HepG2 (cell line): ENCODE results near the gene DPH2. TPM values are rescaled to one million over a fixed set of nuclear protein-coding genes. Genes with fewer than 3 reads are reported as not detected.
A peak's percentile ranks its signal among the peaks of the same experiment; 100 is the strongest.

Experiments
- CBX2 ChIP-seq, 2 experiments: fragments of 200-600 bp in 1 of 2; sonication (generic); formaldehyde crosslinking in 1 of 2; IDR thresholded peaks; 2 replicates each; pipeline versions ENCODE4 v1.7.0 to v1.8.1; 2018 to 2022; ENCODE audit warnings: low read depth in 2 of 2, low read length in 1 of 2, mild to moderate bottlenecking in 1 of 2, missing genetic modification reagents in 1 of 2
- ELK4 ChIP-seq: sonication (generic); formaldehyde crosslinking; IDR thresholded peaks from 2 replicates; pipeline ENCODE4 v1.9.0; 2021; ENCODE audit warnings: missing genetic modification reagents, borderline replicate concordance
- FOXA1 ChIP-seq, 2 experiments: fragments of 450-650 bp in 1 of 2; sonication (generic) in 1 of 2; formaldehyde crosslinking in 1 of 2; IDR thresholded peaks; 2 replicates each; pipeline versions ENCODE4 v1.4.0 to v1.6.1; 2016 to 2020; ENCODE audit warnings: missing genetic modification reagents in 1 of 2
- GLMP ChIP-seq: sonication (generic); formaldehyde crosslinking; IDR thresholded peaks from 2 replicates; pipeline ENCODE4 v1.9.0; 2021; ENCODE audit warnings: missing genetic modification reagents, mild to moderate bottlenecking, borderline replicate concordance
- HNF4G ChIP-seq, 2 experiments: sonication (generic) in 1 of 2; formaldehyde crosslinking in 1 of 2; IDR thresholded peaks; 2 replicates each; pipeline versions ENCODE4 v1.4.0 to v1.6.1; 2011 to 2020; ENCODE audit warnings: borderline replicate concordance in 2 of 2, low read depth in 2 of 2, mild to moderate bottlenecking in 2 of 2, low read length in 1 of 2, missing genetic modification reagents in 1 of 2, moderate library complexity in 1 of 2
- HNRNPK ChIP-seq: fragments of 200-400 bp; formaldehyde crosslinking; IDR thresholded peaks from 2 replicates; pipeline ENCODE4 v1.6.1; 2018; ENCODE audit warnings: low read length, low read depth, moderate library complexity, mild to moderate bottlenecking; ENCODE audit not compliant: poor library complexity, severe bottlenecking
- LBX2 ChIP-seq: sonication (generic); formaldehyde crosslinking; IDR thresholded peaks from 2 replicates; pipeline ENCODE4 v1.5.0; 2020; ENCODE audit warnings: missing genetic modification reagents, mild to moderate bottlenecking, borderline replicate concordance
- PAXIP1 ChIP-seq: sonication (generic); formaldehyde crosslinking; conservative IDR thresholded peaks from 2 replicates; pipeline ENCODE4 v1.4.0; 2020; ENCODE audit warnings: mild to moderate bottlenecking, missing genetic modification reagents, moderate library complexity
- PTBP1 ChIP-seq: fragments of 200-400 bp; formaldehyde crosslinking; IDR thresholded peaks from 2 replicates; pipeline ENCODE4 v1.6.1; 2018; ENCODE audit warnings: low read length, low read depth; ENCODE audit not compliant: poor library complexity, severe bottlenecking
- SP4 ChIP-seq: sonication (generic); formaldehyde crosslinking; IDR thresholded peaks from 2 replicates; pipeline ENCODE4 v1.8.1; 2023; ENCODE audit warnings: mild to moderate bottlenecking, missing genetic modification reagents
- SRY ChIP-seq: sonication (generic); formaldehyde crosslinking; IDR thresholded peaks from 2 replicates; pipeline ENCODE4 v1.8.0; 2022; ENCODE audit warnings: mild to moderate bottlenecking, missing genetic modification reagents
- STAG1 ChIP-seq: sonication (generic); formaldehyde crosslinking; IDR thresholded peaks from 2 replicates; pipeline ENCODE4 v1.4.0; 2020; ENCODE audit warnings: missing genetic modification reagents
- ZBTB42 ChIP-seq: sonication (generic); formaldehyde crosslinking; IDR thresholded peaks from 2 replicates; pipeline ENCODE4 v1.5.0; 2020; ENCODE audit warnings: mild to moderate bottlenecking, missing genetic modification reagents
- ZFX ChIP-seq: sonication (generic); formaldehyde crosslinking; IDR thresholded peaks from 2 replicates; pipeline ENCODE4 v1.4.0; 2020; ENCODE audit warnings: mild to moderate bottlenecking, low read depth, missing genetic modification reagents, moderate library complexity
- ZNF276 ChIP-seq: sonication (generic); formaldehyde crosslinking; IDR thresholded peaks from 2 replicates; pipeline ENCODE4 v1.4.0; 2020; ENCODE audit warnings: mild to moderate bottlenecking, low read depth, missing genetic modification reagents
- ZNF335 ChIP-seq: sonication (generic); formaldehyde crosslinking; IDR thresholded peaks from 2 replicates; pipeline ENCODE4 v1.4.0; 2020; ENCODE audit warnings: missing genetic modification reagents
- ZNF558 ChIP-seq: sonication (generic); formaldehyde crosslinking; IDR thresholded peaks from 2 replicates; pipeline ENCODE4 v1.9.0; 2022; ENCODE audit warnings: mild to moderate bottlenecking, missing genetic modification reagents, borderline replicate concordance
- ZNF563 ChIP-seq: sonication (generic); formaldehyde crosslinking; IDR thresholded peaks from 2 replicates; pipeline ENCODE4 v1.8.0; 2022; ENCODE audit warnings: mild to moderate bottlenecking, moderate library complexity, missing genetic modification reagents
- polyA plus RNA-seq, 8 experiments: library from polyadenylated mRNA; depleted of rRNA in 3 of 8; stranded (reverse) in 7 of 8; unstranded in 1 of 8; fragments of >200 nt; fragmentation: Illumina TruSeq in 4 of 8; extraction: Trizol in 4 of 8; gene quantifications; 2 replicates each; pipeline versions ENCODE4 v1.2.1 to v1.2.3, GENCODE V29; 2011 to 2016; ENCODE audit warnings: low read depth in 4 of 8, missing spikeins in 1 of 8, mixed read lengths in 1 of 8; ENCODE audit not compliant: insufficient read depth in 1 of 8
- total RNA-seq, 5 experiments: library from RNA; depleted of rRNA; stranded (reverse); fragments of >200 nt; fragmentation: Illumina TruSeq; extraction: Trizol; gene quantifications; 2 replicates each; pipeline ENCODE4 v1.2.3, GENCODE V29; 2016; ENCODE audit warnings: low read depth in 1 of 5

DPH2 gene
- total and polyA plus RNA-seq, 2 of the 13 experiments (the other 11 are each of a cell fraction or from before 2014, with no cell fraction given), result 32.2 to 38.3 TPM

GRCh38 chr1:43934101-43934985 lies 35.5 kb upstream of the DPH2 start (continued):
- TF ChIP-seq CBX2 (IDR thresholded peaks at IDR 0.05; ENCODE audit: low read depth, low read length), result no peak
- TF ChIP-seq CBX2 (CRISPR knock-in tag; IDR thresholded peaks at IDR 0.05; ENCODE audit: low read depth), result no peak
- no peak for TF ChIP-seq HNRNPK
- no peak for TF ChIP-seq HNF4G (IDR thresholded peaks at IDR 0.05; ENCODE audit: borderline replicate concordance, low read depth, low read length)
- TF ChIP-seq HNF4G (CRISPR knock-in tag; IDR thresholded peaks at IDR 0.05; ENCODE audit: borderline replicate concordance, low read depth), result no peak
- TF ChIP-seq ZNF563, result no peak
- no peak for TF ChIP-seq ZNF558 (CRISPR knock-in tag)
- peak; percentile 37; the same call in 1 of the 2 replicates for TF ChIP-seq ZNF335 (CRISPR knock-in tag)
- peak; percentile 14 for TF ChIP-seq PTBP1
- TF ChIP-seq ZFX, result no peak; the same call in 1 of the 2 replicates
- no peak for TF ChIP-seq LBX2
- TF ChIP-seq ZNF276 (CRISPR knock-in tag), result no peak
- TF ChIP-seq SP4 (CRISPR knock-in tag), result no peak
- TF ChIP-seq PAXIP1 (CRISPR knock-in tag), result no peak
- no peak for TF ChIP-seq GLMP (CRISPR knock-in tag)
- TF ChIP-seq STAG1 (CRISPR knock-in tag), result peak; percentile 70
- no peak for TF ChIP-seq ZBTB42
- no peak for TF ChIP-seq ELK4 (CRISPR knock-in tag)
- 0 out of 2 replicates have a peak, but pooled peaks have one; percentile 6 for TF ChIP-seq SRY (CRISPR knock-in tag)
- no peak for TF ChIP-seq FOXA1 (IDR thresholded peaks at IDR 0.05)
- TF ChIP-seq FOXA1 (CRISPR knock-in tag; IDR thresholded peaks at IDR 0.05), result 0 out of 2 replicates have a peak, but pooled peaks have one; percentile 34
